Hematopoietic multipotent progenitor cell treated with erythropoietin and hydrocortisone succinate and interleukin-3 and kit ligand, for 15 days (in vitro differentiated cells): ENCODE results near the gene CYGB.
"Not testable (repeated sequence)": the region's sequence is repeated elsewhere in the genome, so short reads cannot be mapped to it uniquely, and the experiment has no call there.

ENCODE experiments used
- DNase-seq: peaks from one replicate; pipeline ENCODE4 v3.0.0-alpha.2; 2015; ENCODE audit warnings: low spot score

Gene CYGB

GRCh38 chr17:76523084-76524037, 14.1 kb downstream of the CYGB start:
- DNase-seq = peak; percentile 71

- not testable (repeated sequence) for DNase-seq
These were observed 15.8 kb downstream of the CYGB start for GRCh38 chr17:76521683-76522082.

- DNase-seq = no peak
These were observed 16.2 kb downstream of the CYGB start for GRCh38 chr17:76521262-76521661.

GRCh38 chr17:76519048-76519966, 18.2 kb downstream of the CYGB start:
- DNase-seq = no peak

GRCh38 chr17:76517638-76518038, 19.9 kb downstream of the CYGB start:
- no peak for DNase-seq

GRCh38 chr17:76515274-76515949, 22.1 kb downstream of the CYGB start:
- DNase-seq = no peak

- DNase-seq = not testable (repeated sequence)
These were observed 23.2 kb downstream of the CYGB start for GRCh38 chr17:76514355-76514754.

GRCh38 chr17:76513306-76513692, 24.2 kb downstream of the CYGB start:
- DNase-seq = no peak

GRCh38 chr17:76512366-76513305, 24.9 kb downstream of the CYGB start:
- no peak for DNase-seq

- no peak for DNase-seq
These were observed 25.7 kb downstream of the CYGB start for GRCh38 chr17:76511668-76512365.

GRCh38 chr17:76510831-76511244, 26.7 kb downstream of the CYGB start:
- no peak for DNase-seq

- DNase-seq = not testable (repeated sequence)
These were observed 28.9 kb downstream of the CYGB start for GRCh38 chr17:76508472-76509063.

- DNase-seq = peak; percentile 83
These were observed 30.8 kb downstream of the CYGB start for GRCh38 chr17:76506408-76507345.

GRCh38 chr17:76504117-76504516, 33.4 kb downstream of the CYGB start:
- no peak for DNase-seq

GRCh38 chr17:76502341-76503211, 34.9 kb downstream of the CYGB start:
- no peak for DNase-seq

GRCh38 chr17:76501827-76502307, 35.6 kb downstream of the CYGB start:
- no peak for DNase-seq

- DNase-seq = peak; percentile 91
These were observed 36.3 kb downstream of the CYGB start, which contains the start of gene RHBDF2 for GRCh38 chr17:76501018-76501826. TSS of gene RHBDF2 (minus strand) at chr17:76501423. CDS start at chr17:76481524, 19,899 bp downstream.
